Suppressor macrophage (primary cell): ENCODE results near the gene CIC.

Source experiments
- DNase-seq, 4 experiments: peaks; one replicate each; pipeline ENCODE4 v3.0.0-alpha.2; 2020 to 2022
- total RNA-seq, 17 experiments: gene quantifications; one replicate each; lab custom pipeline; 2026; ENCODE audit warnings: mixed read lengths in 6 of 17, inconsistent platforms in 3 of 17; lab: John Stamatoyannopoulos, UW

Gene CIC
- 21.6 to 110 (median 53.8) reads per million in 17 experiments for total RNA-seq

DNA sequence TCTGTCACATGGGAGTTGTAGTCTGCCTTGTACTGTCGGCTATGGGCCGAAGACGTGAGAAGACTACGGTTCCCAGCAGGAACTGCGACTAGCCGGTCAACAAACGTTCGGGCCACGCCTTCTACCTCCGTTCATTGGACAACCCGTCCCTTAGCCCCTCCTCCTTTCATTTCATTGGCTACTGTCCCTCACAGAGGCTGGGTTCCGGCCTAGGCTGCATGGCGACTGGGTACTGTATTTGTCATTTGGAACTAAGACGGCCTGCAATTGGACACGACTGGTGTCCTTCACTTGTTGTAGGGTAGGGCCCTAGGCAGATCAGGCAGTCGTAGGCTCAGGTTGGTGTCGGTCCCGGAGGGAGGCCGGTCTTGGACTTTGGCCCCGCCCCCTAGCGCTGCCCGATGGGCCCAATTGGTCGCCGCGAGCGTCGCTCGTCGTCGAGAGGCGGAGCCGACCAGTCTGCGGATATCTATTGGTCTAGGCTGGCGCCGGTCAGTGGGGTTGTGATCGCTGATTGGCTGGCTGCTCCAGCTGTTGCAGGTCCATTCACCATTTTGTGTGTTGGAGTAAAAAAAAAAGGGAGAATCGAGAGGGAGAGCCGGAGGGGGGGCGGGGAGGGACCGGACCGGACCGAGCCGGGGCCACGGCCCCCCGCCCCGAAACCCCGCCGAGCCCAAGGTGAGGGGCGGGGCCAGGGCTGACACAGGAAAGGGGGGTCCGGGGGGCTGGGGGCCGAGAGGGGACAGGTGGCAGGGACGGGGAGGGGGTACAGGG lies at the start of gene CIC:
Gene CIC, plus strand, starts transcription at position 549 of the 774 bp plus-strand sequence. CDS start 2,532 bp downstream, outside the sequence.
- peak; percentile 100 for DNase-seq

DNA sequence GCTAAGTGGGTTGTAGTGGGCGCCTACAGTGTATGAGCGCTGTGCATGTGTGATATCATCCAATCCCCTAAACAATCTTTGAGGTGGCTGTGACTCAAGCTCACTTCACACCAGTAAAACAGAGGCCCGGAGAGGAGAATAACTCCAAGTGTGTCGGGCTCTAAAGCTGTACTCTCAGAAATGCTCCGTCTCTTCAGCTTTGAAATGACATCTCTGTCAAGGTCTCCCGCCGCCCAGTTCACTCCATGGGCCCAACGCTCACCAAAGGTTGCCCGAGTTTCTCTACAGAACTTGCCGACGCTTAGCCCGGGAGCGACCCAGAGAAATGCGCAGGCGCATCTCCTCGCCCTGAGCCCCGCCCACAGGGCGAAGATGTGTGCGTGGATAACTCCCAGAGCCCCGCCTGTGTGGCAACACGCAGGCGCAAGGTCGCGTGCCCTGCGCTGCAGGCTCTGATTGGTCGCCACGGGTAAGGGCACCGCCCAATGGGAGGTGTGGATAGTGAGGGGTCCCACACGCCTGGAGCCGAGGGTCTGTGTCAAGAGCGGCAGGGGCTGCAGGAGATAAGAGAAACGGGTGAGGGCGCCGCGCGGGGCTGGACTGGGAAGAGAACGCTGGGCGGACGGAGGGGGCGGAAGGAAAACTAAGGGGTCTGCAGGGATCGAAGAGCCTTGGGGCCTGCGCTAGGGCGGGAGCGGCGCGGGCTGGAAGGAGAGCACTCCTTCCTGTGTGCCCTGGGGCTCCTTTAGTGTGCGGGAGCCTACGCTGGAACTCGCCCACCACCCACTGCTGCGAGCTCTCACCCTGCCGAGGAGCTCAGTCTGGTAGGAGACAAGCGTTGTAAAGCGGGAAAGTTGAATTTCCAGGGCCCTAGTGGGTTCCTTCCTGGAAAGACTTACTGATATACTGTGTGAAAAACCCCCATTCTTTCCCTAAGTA lies 49.0 kb upstream of the CIC start, which contains the start of gene ZNF526:
Gene ZNF526, plus strand, starts transcription at position 501 of the 939 bp plus-strand sequence. CDS start 4,092 bp downstream, outside the sequence.
- DNase-seq, result peak; percentile 99

DNA sequence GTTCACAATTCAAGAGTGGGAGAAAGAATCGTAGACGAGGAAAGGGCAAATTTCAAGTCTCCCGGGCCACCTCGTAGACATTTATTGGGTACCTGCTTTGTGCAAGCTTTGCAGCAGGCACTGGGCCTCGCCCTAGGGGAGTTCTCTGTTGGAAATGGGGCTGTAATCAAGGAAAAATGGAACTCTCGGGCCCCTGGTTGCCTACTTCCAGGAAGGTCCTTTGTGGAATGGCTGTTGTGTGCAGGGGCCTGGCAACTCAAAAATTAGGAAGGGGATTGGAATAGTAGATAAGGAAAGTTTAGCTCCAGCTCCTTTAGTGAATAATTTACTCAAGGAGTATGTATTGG lies 48.3 kb upstream of the CIC start:
- no peak for DNase-seq

DNA sequence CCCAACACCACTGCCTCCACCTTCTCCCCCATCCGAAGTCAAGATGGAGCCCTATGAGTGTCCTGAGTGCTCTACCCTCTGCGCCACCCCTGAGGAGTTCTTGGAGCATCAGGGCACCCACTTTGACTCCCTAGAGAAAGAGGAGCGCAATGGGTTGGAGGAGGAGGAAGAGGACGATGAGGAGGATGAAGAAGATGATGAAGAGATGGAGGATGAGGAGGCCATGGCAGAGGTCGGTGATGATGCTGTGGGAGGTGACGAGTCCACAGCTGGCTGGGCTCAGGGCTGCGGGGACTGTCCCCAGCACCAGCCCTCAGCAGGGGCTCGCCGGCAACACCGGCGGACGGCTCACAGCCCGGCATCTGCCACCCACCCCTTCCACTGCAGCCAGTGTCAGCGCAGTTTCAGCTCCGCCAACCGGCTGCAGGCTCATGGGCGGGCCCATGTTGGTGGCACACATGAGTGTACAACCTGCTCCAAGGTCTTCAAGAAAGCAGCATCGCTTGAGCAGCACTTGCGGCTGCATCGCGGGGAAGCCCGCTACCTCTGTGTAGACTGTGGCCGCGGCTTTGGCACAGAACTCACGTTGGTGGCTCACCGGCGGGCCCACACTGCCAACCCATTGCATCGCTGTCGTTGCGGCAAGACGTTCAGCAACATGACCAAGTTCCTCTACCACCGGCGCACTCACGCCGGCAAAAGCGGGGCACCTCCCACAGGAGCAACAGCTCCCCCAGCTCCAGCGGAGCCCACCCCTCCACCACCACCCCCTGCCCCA lies 43.9 kb upstream of the CIC start:
- no peak for DNase-seq

- no peak for DNase-seq
Observed at GRCh38 chr19:42225718-42226292, 43.2 kb upstream of the CIC start.

GRCh38 chr19:42226886-42227285 lies 42.2 kb upstream of the CIC start:
- DNase-seq, result no peak

GRCh38 chr19:42228641-42229040 lies 40.4 kb upstream of the CIC start:
- DNase-seq, result no peak

DNA sequence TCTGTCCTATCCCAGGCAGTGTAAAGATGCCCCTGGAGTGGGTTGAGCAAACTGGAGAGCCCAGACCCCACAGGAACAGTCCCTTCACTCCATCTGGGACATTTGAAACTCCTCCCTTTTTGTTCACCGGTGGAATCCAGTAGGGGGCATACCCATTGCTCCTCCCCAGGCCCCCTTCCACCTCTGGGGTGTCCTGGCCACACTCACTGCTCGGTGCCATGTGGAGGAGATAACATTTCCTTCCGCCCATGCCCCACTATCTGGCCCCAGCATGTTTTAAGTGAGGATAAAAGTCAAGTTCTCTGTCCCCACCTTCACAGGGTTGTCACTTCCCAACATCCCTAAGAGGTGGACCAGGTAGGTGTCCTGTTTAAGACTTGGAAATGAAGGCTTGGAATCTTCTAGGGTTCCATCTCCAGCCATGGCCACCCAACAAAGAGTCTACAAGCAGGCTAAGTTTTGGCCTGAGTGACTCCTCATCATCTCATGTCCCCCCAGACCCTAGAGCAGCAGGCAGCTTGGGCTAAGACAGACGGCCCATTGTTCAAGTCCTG lies 39.7 kb upstream of the CIC start:
- DNase-seq, result no peak

- DNase-seq, result no peak
Observed at GRCh38 chr19:42229855-42230351, 39.1 kb upstream of the CIC start.

DNA sequence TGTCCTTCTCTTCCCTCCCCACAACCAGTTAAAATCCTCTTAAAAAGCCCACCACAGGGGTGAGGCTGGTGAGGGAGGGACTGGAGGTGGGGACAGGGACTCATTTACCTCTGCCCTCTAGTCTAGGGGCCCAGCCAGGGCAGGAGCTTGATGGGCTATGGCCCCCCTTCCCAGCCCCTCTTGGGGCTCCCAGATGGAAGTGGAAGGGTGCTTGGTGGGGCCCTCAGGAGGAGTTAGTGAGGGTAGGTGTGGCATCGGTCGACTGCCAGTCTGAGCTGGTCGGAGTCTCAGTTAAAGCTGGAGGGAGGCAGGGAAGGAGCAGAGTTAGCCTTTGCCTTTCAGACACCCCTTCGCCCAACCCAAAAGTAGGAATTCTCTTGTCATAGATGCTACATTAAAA lies 38.5 kb upstream of the CIC start:
- DNase-seq, result no peak

DNA sequence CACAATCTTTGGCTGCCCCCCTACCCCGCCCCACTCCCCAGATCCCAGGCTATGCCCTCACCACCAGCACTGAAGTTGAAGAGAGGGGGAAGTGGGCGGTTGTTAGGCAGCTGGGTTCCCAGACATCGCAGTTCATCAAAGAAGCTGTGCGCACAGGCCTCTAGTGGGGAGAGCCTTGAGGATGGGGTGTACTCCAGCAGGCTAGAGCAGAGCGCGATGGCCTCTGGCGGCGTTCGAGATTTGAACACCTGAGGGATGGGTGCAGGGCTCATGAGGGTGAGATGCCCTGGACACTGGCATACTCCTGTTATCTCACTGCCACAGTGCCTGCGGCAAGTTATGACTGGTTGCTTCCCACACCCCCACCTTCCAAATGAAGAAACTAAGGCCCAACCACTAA lies 36.6 kb upstream of the CIC start:
- no peak for DNase-seq

DNA sequence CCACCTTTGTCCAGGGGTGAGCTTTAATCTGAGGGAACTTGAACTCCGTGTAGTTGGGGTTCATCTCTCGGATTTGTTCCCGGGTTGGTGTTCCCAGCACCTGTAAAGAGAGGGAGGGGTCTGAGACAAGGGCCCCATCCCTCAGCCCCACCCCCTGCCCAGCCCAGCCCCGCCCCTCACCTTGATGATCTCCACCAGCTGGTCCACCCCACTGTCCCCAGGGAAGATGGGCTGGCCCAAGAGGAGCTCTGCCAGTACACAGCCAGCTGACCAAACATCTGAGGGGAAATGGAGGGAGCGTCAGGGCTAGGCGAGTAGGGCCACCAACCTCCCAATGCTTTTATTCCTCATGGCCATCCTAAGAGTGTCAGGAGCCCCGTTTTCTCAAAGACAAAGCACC lies 35.9 kb upstream of the CIC start:
- DNase-seq, result no peak

DNA sequence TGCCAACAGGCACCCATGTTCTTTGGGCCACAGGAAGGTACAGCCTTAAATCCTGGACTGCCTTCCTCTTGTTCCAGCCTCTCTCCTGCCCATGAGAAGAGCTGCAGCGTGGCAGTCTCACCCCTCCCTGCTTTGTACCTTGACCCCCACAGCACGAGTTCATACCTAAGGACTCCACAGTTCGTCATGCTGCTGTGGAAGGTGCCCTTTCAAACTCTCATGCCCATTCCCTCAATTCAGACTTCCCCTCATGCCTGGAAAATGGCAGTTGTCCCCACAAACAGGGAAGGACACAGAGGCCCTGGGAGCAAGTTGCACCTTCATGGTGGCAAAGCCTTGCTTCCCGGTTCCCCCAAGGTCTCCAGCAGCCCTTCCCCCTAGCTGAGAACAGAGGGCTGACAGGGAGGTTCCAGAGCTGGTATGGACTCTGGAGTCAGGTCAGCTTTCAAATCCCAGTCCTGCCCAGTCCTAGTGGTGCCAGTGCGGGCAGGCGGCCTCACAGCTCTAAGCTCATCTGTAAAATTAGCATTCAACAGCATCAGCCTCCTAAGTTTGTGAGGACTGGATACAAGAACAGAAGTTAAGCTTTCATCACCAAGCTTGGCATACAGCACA lies 35.3 kb upstream of the CIC start:
- DNase-seq, result no peak

GRCh38 chr19:42234364-42234763 lies 34.7 kb upstream of the CIC start:
- DNase-seq, result no peak

- DNase-seq, result no peak
Observed at GRCh38 chr19:42235181-42235580, 33.9 kb upstream of the CIC start.

- no peak for DNase-seq
Observed at GRCh38 chr19:42239544-42240220, 29.4 kb upstream of the CIC start.

DNA sequence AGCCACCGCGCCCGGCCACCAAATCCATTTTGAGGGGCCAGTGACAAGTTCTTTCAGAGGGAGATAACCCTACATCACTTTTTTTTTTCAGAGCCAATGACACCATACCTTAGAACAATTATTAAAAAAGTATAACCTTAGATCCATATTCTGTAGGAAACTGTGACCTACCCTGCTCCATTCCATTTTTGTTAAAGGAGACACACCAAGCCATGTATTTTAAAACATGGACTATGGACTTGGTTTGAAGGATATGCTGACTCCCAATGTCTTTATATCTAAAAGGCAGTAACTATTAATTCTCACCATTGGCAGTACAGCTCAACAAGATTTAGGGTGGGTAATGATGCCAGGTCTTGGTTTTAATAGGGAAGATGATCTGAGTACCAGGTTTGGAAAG lies 27.8 kb upstream of the CIC start:
- no peak for DNase-seq

- DNase-seq, result peak in 3 of 4 experiments; percentile 12 to 55 (median 37)
Observed at GRCh38 chr19:42242069-42242511, 27.0 kb upstream of the CIC start.

- peak; percentile 98 to 99 (median 99) for DNase-seq
Observed at GRCh38 chr19:42242512-42243409, 26.3 kb upstream of the CIC start, which contains the start of gene GSK3A. Gene GSK3A, minus strand, starts transcription at chr19:42242602. Its CDS starts 137 bp downstream, at chr19:42242465.
